Glomerular endothelial cell (primary cell): ENCODE results near the gene KRTDAP. TPM values are rescaled to one million over a fixed set of nuclear protein-coding genes. Genes with fewer than 3 reads are reported as not detected.

Experiments used
- DNase-seq: peaks from one replicate; pipeline ENCODE4 v3.0.0-alpha.2; 2011; ENCODE audit warnings: low read depth, low spot score; ENCODE audit errors: extremely low read depth
- total RNA-seq: library from RNA; depleted of rRNA; stranded (reverse); fragments of >200 nt; gene quantifications from 2 replicates; pipeline ENCODE4 v1.2.3, GENCODE V29; 2015

KRTDAP gene
- total RNA-seq, 1 donor from 2014 or later = not detected

GRCh38 chr19:35513628-35514281, 23.5 kb upstream of the KRTDAP start, which contains the start of gene DMKN:
DMKN (minus strand) TSS chr19:35513649; CDS start chr19:35513475, 174 bp downstream.
- DNase-seq = no peak

GRCh38 chr19:35512831-35513627, 22.8 kb upstream of the KRTDAP start:
- DNase-seq = no peak

- DNase-seq = no peak
Observed at GRCh38 chr19:35511337-35511736, 21.1 kb upstream of the KRTDAP start.

- DNase-seq = no peak
Observed at GRCh38 chr19:35510626-35510964, 20.3 kb upstream of the KRTDAP start.

GRCh38 chr19:35509861-35510625, 19.8 kb upstream of the KRTDAP start:
- DNase-seq = no peak

- DNase-seq = no peak
Observed at GRCh38 chr19:35509018-35509652, 18.9 kb upstream of the KRTDAP start.

- no peak for DNase-seq
Observed at GRCh38 chr19:35508129-35508528, 17.9 kb upstream of the KRTDAP start.

DNA sequence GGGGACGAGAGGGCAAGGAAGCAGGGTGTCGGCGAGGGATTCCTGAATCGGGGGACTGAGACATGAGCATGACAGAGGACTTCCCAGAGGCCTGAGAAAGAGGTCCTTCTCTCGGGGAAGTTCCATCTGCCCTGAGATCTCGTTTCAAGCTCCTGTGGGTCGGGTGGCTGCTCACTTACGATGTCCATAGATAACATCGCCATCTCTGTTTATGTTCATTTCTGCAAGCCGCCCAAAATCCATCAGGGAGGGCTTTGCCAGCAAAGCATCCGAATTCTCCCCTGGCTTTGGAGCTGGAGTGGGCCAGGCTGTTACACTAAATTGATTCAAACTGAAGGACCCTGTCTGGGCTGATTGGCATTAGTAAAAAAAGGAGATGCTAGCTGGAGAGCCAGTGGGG, 17.3 kb upstream of the KRTDAP start:
- DNase-seq = no peak

- no peak for DNase-seq
Observed at GRCh38 chr19:35506011-35506410, 15.7 kb upstream of the KRTDAP start.

DNA sequence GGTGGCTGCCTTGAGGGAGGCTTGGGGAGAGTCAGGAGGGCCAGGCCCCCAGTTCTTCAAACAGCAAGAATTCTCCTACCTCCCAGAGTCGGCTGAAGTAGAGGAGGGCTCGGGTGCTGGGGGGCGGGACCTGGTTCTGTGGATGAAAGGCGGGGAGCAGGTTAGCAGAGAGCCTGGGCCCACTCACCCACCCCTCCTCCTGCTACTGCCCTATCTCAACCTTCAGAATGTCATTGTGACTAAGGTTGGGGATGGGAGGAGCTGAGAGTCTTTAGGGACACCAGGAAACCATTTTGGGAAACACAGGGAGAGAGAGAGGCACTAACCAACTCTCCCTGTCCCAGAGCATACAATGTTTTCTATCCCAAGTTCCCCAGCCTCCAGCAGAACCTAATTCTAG, 12.5 kb upstream of the KRTDAP start:
- DNase-seq = no peak

- no peak for DNase-seq
Observed at GRCh38 chr19:35501684-35502083, 11.4 kb upstream of the KRTDAP start.

GRCh38 chr19:35500611-35501010, 10.3 kb upstream of the KRTDAP start:
- no peak for DNase-seq

DNA sequence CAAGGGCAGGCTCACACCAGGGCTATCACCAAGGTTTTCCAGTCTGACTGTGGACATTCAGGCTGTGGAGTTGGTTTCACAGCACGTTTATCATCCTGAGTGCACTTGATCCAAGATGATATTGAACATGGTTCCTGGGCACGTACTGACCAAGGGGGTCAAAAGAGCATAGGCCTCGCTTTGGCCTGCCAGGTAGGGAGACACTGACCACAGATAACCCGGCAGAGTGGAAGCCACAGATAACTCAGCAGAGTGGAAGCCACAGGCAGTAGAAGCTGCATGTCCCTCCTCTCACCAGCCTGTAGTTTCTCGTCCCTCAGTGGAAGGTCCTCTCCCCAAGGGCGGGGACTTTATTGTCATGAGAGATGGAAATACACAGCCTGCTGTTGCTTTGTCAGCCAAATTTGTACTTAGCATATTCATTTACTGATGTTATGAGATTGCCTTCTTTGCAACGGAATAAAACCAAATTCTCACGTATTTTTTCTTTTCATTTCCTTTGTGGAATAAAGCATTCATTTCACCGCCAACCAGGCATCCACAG, 8.8 kb upstream of the KRTDAP start:
- no peak for DNase-seq

DNA sequence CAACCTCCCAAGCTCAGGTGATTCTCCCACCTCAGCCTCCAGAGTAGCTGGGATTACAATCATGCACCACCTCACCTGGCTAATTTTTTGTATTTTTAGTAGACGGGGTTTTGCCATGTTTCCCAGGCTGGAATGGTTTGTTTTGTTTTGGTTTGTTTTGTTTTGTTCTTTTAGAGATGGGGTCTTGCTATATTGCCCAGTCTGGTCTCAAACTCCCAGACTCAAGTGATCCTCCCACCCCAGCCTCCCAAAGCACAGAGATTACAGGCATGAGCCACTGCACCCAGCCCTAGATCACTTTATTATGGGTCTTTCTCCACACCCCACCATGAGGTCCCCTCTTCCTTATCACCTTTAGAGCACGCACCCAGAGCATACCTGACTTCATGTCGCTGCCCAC, 8.0 kb upstream of the KRTDAP start:
- no peak for DNase-seq

GRCh38 chr19:35497406-35497805, 7.1 kb upstream of the KRTDAP start:
- DNase-seq = no peak

GRCh38 chr19:35495107-35496064, 5.1 kb upstream of the KRTDAP start:
- no peak for DNase-seq

DNA sequence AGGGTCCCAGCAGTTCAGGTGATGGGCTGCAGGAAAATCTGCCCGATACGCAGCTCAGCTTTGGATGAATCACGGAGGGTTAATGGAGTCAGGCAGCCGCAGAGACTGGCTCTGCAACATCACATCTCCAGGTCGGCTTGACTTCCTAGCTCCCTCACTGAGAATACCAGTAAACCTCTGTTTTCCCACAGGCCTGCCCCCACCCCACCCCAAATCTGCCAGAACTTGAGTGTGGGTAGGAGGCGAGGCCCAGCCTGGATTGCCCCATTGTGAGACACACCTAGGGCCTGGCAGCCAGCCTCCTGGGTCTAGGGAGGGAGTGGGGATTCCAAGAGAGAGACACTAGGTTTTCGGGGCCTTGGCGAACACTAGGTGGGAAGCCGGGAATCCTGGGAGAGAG, 3.7 kb upstream of the KRTDAP start:
- no peak for DNase-seq

DNA sequence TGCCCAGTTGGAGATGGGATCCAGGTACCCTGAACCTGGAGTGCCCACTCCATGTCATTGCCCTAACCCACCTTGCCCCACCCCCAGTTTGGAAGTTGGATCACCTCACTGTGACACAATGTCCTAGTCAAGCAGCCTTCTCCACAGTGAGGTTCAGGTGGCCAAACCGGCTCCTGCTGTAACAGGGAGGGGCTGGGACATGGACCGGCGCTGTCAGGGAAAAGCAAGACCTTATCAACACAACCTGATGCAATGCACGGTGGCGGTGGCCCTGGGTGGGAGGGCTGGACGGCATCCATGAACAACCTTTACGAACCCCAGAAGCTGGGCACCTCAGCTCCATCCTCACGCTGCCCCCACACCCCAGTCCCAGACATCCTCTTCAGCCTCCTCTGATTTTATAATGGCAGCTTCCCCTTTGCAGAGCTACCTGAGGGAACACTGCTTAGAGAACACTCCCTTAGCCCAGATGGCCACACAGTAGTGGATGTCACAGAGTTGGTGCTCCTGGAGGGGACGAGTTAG, 1.6 kb upstream of the KRTDAP start:
- DNase-seq = no peak

- no peak for DNase-seq
Observed at GRCh38 chr19:35488677-35489076, 1.6 kb downstream of the KRTDAP start.
